Measurements from ENCODE around the gene ACSL4.

Gene ACSL4

DNA sequence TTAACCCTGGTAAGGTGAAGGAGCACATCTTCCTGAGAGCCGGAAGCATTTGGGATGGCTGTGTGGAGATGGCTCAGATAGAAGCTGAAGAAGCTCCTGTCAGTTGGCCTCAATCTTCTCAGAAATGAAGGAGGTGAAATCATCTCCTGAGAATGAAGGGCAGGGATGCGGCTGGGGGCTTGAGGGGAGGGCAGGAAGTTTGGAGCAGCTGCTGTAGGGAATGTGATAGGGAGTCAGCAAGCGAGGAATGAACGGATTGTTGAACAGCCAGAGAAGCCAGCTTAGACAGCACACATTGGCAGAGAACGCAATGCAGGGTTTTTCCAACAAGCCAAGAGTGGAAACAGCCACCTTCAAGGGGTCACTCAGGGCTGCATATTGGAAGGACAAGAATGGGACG, 118.1 kb downstream of the ACSL4 start:
- H3K36me3 ChIP-seq (ENCODE audit: control insufficient read depth, insufficient read depth, low read length): no peaks in the 10 kb centered on the region
- TF ChIP-seq, protein P1, sequence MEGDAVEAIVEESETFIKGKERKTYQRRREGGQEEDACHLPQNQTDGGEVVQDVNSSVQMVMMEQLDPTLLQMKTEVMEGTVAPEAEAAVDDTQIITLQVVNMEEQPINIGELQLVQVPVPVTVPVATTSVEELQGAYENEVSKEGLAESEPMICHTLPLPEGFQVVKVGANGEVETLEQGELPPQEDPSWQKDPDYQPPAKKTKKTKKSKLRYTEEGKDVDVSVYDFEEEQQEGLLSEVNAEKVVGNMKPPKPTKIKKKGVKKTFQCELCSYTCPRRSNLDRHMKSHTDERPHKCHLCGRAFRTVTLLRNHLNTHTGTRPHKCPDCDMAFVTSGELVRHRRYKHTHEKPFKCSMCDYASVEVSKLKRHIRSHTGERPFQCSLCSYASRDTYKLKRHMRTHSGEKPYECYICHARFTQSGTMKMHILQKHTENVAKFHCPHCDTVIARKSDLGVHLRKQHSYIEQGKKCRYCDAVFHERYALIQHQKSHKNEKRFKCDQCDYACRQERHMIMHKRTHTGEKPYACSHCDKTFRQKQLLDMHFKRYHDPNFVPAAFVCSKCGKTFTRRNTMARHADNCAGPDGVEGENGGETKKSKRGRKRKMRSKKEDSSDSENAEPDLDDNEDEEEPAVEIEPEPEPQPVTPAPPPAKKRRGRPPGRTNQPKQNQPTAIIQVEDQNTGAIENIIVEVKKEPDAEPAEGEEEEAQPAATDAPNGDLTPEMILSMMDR (IDR thresholded peaks at IDR 0.05; ENCODE audit: insufficient read depth, low read length, poor library complexity, severe bottlenecking): no peak
- H3K27me3 ChIP-seq (replicated peaks; ENCODE audit: control insufficient read depth, insufficient read depth, low read length): no peaks in the 10 kb centered on the region

DNA sequence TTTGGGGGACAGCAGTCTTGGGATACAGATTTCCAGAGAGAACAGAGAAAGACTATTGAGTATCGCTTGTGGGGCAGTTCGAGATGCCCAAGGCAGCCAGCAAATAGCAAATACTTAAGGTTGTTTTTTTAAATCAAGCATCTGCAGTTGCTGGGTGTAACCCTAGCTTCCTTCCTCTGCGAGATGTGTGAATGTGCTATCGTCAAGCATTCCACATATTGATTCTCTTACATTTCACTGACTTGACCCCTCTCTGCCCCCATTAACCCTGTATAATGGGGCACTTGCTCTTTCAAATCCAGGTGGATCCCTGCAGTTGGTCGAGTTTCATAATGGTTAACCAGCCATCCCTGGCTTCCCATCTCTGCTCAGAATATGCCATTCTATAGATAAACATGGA, 131.6 kb downstream of the ACSL4 start:
- TF ChIP-seq, protein P1 (IDR thresholded peaks at IDR 0.05; ENCODE audit: insufficient read depth, low read length, poor library complexity, severe bottlenecking): no peak
- no peak overlapping the region for H3K4me3 ChIP-seq (replicated peaks; ENCODE audit: low read depth, low read length)
- no peak for DNase-seq (ENCODE audit: extremely low read depth, insufficient read length)
- no peaks in the 10 kb centered on the region; the same call in 1 of the 2 replicates for H3K27me3 ChIP-seq (replicated peaks; ENCODE audit: control insufficient read depth, insufficient read depth, low read length)
- no peaks in the 10 kb centered on the region for H3K36me3 ChIP-seq (ENCODE audit: control insufficient read depth, insufficient read depth, low read length)

More for the DNA sequence above, 118.1 kb downstream of the ACSL4 start:
- no peak for DNase-seq (ENCODE audit: extremely low read depth, insufficient read length)
- no peak overlapping the region for H3K4me3 ChIP-seq (replicated peaks; ENCODE audit: low read depth, low read length)

DNA sequence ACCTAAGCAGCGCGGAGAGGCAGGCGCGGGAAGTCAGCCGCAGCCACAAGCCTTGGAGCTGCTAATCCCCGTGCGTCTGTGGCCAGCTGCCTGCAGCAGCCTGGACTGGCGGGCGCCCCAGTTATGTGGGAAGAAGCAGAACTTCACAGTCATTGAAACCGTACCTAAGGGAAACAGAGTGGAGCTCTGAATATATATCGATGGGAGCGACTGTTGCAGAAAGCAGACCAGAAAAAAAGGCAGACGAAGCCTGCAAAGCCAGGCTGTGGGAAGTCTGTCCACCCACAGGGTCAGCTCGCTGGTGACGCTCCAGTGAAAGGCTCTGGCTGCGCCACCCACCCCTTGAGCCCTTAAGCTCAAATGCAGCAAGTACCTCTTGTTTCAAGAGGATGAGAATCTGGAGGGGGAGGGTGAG, 132.8 kb downstream of the ACSL4 start:
- H3K36me3 ChIP-seq (ENCODE audit: control insufficient read depth, insufficient read depth, low read length): no peaks in the 10 kb centered on the region
- no peak overlapping the region for H3K4me3 ChIP-seq (replicated peaks; ENCODE audit: low read depth, low read length)
- no peak for DNase-seq (ENCODE audit: extremely low read depth, insufficient read length)

DNA sequence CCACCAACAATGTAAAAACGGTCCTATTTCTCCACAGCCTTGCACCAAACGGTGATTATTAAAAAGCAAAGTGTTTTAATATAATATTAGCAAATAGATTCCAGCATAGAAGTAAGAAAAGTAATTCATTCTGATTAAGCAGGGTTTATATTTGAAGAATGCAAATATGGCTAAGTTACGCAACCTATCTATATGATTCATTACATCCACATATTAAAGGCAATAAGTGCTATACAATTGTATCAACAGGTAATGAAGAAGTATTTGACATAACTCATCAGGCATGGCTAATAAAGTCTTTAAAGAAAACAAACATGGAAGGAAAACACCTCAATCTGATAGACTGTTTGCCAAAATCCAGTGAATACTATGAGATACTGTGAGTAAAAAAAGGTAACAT, 137.0 kb downstream of the ACSL4 start:
- no peaks in the 10 kb centered on the region for H3K27me3 ChIP-seq (replicated peaks; ENCODE audit: control insufficient read depth, insufficient read depth, low read length)
- H3K4me3 ChIP-seq (replicated peaks; ENCODE audit: low read depth, low read length): no peak overlapping the region
- H3K36me3 ChIP-seq (ENCODE audit: control insufficient read depth, insufficient read depth, low read length): no peaks in the 10 kb centered on the region
- DNase-seq (ENCODE audit: extremely low read depth, insufficient read length): no peak
- TF ChIP-seq, protein P1 (IDR thresholded peaks at IDR 0.05; ENCODE audit: insufficient read depth, low read length, poor library complexity, severe bottlenecking): no peak

More for the DNA sequence above, 132.8 kb downstream of the ACSL4 start:
- H3K27me3 ChIP-seq (replicated peaks; ENCODE audit: control insufficient read depth, insufficient read depth, low read length): no peaks in the 10 kb centered on the region; the same call in 1 of the 2 replicates
- TF ChIP-seq, protein P1 (IDR thresholded peaks at IDR 0.05; ENCODE audit: insufficient read depth, low read length, poor library complexity, severe bottlenecking): no peak

All from GM06990 (cell line).